ENCODE results near the gene LITAF. TPM values are rescaled to one million over a fixed set of nuclear protein-coding genes. Genes with fewer than 3 reads are reported as not detected.

LITAF gene
- total RNA-seq, 1 donor from 2014 or later: 40.5 TPM

DNA sequence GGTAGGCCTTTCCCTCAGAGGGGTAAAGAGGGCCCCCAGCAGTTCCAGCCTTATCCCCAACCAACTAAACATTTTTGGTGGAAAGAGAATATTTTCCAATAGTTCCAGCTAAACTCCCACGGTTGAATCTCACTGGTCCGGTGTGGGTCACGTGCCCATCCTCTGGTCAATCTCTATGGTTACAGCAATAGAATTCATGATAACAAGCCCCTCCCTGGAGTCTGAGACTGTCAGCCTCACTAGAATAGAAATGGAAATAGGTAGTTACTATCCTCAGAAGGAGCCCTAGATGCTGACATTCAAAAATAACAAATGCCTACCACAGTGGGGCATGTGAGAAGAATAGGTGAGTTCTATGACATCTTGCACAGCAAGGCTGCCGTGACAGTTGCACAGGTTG is 37.5 kb upstream of the LITAF start:
- intact Hi-C loops (cut with DNase I): no loop called here
- DNase-seq (ENCODE audit: low spot score): no peak

DNA sequence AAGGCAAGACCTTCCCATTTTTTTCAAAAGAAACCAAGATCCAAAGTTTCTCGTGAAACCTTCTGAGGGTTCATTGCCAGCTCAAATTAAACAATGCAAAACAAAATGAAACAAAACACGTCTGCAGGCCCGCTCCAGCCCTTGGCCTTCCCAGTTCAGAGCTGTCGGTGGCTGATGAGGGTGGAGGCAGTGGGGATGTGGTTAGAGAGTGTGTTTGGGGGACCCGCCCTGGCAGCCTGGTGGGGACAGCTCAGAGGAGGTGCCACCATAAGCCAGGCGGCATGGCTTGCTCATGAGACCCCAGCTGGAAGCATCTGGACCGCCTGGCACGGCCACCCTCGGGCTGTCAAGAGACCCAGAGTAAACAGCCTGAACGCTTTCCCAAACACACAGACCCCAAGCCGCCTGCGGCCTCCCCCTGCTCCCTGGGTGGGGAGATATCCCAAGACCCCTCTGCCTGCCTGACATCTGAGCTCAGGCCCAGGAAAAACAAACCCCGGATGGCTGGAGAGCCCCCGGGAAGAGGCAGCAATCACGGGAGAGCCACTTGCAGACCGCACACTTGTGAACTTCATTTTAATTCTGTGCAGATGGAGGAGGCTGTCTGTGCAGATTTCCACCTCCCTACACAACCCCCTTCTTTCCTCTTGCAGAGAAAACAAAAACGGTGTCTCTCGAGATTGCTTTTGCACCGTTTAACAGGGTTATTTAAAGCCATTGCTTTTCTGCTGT is 35.4 kb upstream of the LITAF start:
- intact Hi-C loops (cut with DNase I): no loop called here
- DNase-seq (ENCODE audit: low spot score): no peak

DNA sequence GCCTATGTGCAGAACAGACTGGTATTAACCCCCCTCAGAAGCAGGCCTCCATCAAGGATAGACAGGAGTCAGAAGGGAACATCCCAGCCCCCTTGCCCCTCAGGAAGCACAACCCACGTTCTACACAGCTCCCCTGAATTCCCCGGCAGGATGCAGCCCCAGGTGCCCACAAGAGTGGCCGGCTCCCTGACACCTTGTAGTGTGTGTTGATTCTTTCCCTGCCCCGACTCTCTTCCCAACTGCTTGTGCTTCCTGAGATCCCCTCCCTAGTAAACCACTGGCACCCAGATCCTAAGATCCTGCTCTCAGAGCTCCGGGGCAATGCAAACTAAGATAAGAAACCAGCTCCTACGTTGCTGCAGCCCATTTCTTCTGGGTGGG is 34.8 kb upstream of the LITAF start:
- no peak for DNase-seq (ENCODE audit: low spot score)
- intact Hi-C loops (cut with DNase I): no loop called here

DNA sequence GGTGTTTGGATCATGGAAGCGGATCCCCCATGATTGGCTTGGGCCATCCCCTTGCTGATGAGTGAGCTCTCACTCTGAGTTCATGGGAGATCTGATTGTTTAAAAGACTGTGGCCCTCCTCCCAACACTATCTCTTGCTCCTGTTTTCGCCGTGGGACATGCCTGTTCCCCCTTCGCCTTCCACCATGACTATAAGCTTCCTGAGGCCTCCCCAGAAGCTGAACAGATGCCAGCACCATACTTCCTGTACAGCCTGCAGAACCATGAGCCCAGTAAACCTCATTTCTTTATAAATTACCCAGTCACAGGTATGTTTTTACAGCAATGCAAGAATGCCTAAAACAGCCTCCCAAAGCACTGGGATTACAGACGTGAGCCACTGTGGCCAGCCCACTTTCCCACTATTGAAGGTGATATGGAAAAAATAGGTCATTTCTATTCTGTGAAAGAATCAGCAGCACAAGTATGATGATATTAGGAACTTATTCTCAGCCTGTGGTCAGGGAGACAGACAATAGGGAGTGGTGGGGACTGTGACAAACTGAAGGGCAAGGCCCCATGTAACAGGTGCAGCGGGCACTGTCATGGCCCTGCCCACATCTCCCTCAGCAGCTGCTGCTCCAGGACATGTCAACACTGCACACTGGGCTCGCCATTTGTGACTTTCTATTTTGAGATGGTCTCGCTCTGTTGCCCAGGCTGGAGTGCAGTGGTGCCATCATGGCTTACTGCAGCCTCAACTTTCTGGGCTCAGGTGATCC is 33.7 kb upstream of the LITAF start:
- intact Hi-C loops (cut with DNase I): no loop called here

DNA sequence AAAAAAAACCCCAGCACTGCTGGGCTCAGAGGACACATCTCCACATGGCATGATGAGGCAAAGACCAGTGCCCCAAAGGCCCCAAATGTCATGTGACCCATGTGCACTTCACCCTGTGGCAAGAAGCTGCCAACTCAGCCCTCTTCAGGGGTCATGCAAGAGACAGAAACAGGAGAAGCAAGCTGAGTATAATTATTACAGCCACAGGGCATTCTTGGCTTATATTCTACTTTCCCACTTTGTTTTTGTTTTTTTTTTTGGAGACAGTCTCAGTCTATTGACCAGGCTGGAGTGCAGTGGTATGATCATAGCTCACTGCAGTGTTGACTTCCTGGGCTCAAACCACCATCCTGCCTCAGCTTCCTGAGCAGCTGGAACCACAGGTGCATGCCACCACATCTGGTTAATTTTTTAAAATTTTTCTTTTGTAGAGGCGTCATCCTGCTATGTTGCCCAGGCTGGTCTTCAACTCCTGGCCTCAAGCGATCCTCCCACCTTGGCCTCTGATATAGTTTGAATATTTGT is 32.7 kb upstream of the LITAF start:
- intact Hi-C loops (cut with DNase I): no loop called here
- no peak for DNase-seq (ENCODE audit: low spot score)

More for the DNA sequence above, 33.7 kb upstream of the LITAF start:
- no peak for DNase-seq (ENCODE audit: low spot score)

DNA sequence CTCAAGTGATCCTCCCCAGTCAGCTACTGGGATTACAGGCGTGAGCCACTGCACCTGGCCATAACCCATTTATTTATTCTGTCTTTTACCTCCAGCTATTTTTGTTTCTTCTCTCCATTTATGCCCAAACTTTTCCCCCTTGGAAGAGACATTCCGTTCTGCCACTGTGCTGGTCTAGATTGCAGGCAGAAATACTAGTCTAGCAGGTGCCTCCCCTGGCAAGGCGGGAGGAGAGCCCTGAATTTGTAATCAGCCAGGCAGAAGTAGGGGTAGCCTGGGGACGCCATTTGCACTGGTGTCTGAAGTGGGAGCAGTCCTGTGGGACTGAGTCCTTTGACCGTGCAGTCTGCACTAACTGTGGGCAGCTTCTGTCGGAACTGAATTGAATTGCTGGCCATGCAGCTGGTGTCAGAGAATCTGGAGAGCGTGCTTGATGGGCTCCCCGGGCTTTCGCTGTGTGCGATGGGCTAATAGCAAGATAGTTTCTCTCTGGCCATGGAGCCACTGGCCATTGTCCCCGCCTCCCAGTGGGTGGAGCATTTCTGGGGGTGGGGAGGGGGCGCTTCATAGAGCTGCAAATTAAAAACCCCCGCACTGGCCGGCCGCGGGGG is 31.5 kb upstream of the LITAF start:
- intact Hi-C loops (cut with DNase I): no loop called here
- DNase-seq (ENCODE audit: low spot score): no peak

DNA sequence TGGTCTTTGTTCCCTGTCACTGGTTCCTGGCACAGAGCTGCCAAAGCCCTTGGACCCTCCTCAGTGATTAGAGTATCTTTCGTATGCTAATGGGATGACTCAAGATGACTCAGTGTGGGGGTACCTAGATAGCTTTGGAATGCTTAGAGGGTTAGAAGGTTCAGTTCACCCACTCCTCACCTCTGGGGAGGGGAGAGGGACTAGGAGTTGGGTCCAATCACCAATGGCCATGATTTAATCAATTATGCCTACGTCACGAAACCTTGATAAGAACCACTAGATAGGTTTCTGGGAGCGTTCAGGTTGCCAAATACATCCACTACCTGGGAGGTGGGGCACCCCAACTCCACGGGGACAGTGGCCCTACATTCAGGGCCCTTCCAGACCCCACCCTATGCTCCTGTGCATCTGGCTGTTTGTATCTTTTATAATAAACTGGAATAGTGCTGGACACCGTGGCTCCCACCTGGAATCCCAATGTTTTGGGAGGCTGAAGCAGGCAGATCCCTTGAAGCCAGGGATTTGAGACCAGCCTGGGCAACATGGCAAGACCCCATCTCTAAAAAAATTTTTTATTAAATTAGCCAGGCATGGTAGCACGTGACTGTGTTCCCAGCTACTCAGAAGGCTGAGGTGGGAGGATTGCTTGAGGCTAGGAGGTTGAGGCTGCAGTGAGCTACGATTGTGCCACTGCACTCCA is 29.2 kb upstream of the LITAF start:
- no peak for DNase-seq (ENCODE audit: low spot score)
- intact Hi-C loops (cut with DNase I): no loop called here

DNA sequence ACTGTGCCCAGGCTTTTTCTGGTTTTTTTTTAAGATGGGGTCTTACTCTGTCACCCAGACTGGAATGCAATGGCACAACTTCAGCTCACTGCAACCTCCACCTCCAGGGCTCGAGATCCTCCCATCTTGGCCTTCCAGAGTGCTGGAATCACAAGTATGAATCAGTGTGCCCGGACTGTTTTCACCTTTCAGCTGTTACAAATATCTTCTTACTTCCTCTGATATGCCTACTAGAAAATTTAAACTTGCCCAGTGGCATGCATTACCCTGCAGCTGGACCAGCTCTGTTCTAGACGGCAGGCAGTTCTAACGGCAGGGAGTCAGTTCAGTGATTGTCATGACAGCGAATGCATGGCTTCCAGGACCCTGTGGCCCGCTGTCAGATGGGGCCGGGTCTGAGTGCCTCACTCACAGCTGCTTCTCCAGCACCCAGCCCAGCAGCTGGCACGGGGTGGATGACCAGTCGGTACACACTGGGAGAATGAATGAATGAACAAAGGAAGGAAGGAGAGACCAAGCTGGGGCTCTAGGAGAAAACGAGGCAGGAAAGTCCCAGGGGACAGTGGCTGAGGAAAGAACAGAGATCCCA is 28.0 kb upstream of the LITAF start:
- DNase-seq (ENCODE audit: low spot score): no peak
- intact Hi-C loops (cut with DNase I): no loop called here

DNA sequence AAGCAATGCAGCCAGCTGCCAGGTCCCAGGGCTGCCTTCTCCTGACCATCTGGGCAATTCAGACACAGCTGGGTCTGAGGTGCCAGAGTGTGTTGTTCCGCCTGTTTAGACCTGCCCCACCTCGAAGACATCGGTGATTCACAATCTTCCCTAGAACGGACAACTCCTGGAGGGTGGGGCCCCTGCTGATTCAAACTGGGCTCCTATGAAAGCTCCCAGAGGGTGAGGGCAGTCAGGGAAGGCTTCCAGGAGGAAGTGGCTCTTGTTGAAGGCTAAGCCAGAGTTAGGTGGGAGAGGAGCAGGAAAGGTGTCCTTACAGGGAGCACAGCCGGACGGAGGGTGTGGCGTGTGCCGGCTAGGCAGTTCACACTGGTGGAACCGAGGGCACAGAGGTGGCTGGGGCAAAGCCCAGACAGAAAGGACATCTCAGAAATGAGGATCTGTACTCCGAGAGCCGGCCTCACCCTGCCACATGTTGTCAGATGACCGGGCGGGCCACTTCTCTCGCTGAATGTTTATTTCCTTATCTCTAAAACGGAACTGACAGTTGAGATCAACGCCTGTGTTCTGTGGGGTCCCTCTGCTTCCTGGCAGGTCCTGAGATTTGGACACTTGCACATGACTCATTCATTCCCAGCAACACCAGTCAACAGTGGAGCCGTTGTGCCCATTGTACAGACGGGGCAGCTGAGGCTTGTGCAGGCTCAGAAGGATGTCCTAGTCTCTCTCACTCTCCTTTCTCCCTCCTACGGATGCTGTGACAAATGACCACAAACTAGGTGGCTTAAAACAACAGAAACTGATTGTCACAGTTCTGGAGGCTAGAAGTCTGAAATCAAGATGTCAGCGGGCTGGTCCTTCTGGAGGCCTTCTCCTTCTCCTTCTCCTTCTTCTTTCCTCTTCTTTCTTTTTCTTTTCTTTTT is 26.9 kb upstream of the LITAF start:
- peak; percentile 88 for DNase-seq (ENCODE audit: low spot score)
- intact Hi-C loops (cut with DNase I): no loop called here

DNA sequence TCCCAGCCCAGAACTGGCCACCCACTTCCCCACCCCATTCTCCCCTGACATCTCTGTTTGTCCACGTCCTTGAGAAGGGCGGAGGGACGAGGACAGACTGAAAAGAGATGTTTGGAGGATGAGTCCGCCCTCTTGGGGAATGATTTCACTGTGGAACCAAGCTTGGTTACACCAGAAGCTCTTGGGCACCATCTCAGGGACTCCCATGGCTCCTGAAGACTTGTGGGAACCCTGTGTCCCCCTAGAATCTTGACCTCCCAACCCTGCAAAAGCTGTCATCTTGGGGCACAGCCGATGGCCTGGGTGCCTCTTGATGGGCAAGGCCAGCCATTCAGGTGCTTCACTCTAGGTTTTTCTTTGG is 25.9 kb upstream of the LITAF start:
- intact Hi-C loops (cut with DNase I): no loop called here

DNA sequence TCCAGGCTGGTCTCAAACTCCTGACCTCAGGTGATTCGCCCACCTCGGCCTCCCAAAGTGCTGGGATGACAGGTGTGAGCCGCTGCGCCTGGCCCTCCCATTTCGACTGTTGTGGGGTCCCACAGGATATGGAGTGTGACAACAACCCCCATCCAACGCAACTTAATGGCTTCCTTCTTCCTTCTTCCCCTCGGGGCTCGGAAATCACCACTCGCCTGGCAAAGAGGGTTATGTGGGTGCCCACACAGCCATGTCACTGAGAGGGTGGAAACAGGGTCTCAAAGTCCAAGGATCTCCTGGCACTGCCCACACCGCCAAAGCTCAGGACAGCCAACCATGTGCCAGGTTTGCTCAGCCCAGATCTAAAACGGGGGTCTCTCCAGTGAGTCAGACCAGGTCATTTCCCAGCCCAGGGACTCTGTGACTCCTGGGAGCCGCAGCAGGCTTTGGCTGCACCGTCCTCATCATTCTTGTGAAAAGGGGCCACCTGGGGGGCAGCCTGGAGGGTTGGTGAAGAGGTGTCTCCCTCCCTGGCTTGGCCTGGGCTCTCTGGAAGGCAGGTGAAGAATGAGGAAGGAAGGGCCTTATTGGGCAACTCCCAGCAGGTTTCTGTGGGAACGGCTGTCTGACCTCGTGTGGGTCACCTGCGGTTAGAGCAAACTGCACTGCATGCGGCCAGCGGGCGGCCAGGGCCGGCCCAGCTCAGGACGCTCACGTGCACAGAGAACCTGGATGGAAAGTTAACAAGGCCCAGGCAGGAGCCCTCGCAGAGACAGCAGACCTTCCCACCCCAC is 25.3 kb upstream of the LITAF start:
- intact Hi-C loops (cut with DNase I): no loop called here
- peak; percentile 93 for DNase-seq (ENCODE audit: low spot score)

More for the DNA sequence above, 25.9 kb upstream of the LITAF start:
- DNase-seq (ENCODE audit: low spot score): no peak

DNA sequence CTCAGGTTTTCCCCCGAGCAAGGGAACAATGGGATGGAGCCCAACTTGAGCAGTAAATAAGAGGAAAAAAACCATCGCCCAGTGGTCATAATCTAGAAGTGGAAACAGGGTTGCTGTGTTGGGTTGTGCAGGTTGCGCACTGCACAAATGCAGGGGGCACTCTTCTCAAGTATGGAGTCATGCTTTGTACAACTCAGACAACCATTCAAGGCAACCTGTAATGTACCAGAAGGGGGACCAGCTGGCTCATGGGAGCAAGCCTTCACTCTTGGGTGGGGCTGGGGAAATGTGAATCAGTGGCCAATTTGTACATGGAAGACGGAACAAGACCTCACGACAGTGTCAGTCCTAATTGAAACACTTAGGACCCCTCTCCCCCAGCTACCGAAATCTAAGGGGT is 23.9 kb upstream of the LITAF start:
- no peak for DNase-seq (ENCODE audit: low spot score)
- intact Hi-C loops (cut with DNase I): no loop called here

DNA sequence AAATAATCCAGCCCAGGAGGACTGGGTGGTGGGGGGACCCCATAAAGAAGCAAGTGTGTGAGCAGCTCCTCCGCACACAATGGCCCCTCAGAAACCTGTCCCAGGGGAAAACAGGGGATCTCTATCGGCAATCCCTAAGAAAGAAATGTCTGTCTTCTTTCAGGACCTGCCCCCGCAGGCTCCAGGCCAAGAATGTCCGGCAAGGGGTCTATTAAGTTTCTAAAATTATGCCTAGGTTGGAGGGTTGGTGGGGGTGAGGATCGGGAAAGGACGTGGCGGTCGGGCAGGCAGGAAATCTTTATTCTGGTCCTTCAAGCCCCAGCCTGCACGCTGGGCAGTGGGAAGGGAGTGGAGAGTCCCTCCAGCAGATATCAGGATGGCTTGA is 23.4 kb upstream of the LITAF start:
- DNase-seq (ENCODE audit: low spot score): no peak
- intact Hi-C loops (cut with DNase I): no loop called here

DNA sequence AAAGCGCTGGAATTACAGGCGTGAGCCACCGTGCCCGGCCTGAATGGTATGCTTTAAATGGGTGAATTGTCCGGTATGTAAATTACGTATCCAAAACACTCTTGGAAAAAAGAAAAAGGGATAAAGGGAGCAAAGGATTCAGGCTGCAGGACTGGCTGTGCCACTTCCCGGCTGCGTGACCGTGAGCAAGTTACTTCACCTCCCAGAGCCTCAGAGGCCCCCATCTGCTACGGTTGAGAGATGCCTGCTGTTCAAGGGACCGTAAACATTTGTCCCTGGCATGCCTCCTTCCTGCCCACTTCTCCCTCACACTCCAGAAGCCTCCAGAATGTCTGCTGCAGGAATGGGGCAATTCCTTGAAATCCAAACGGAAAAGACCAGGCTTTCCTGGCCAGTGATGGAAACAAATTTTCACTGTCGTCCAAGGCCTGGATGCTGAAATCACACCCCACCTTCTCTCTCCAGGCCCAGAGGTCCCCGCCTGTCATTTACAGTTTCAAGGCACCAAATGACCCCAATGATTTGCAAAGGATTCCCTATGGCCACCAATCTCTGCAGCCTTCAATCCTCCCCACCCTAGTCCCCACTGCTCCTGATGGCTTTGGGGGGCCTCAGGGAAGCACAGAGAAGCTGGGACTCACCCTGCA is 22.9 kb upstream of the LITAF start:
- intact Hi-C loops (cut with DNase I): no loop called here

DNA sequence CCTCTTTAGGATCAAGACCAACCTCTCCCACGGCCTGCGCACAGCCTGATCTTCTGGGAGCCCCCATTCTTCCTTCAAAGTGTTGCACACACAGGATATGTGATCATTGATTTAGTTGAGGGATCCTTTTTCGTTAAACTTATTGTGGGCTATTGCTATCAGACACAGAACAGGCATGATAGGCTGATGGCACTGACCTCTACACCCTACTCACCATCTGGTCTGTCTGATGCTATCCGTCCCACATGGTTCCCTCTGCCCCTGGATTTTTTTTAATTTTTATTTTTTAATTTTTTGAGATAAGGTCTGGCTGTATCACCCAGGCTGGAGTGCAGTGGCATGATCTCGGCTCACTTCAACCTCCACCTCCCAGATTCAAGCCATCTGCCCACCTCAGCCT is 19.2 kb upstream of the LITAF start:
- no peak for DNase-seq (ENCODE audit: low spot score)

More for the DNA sequence above, 22.9 kb upstream of the LITAF start:
- no peak for DNase-seq (ENCODE audit: low spot score)

DNA sequence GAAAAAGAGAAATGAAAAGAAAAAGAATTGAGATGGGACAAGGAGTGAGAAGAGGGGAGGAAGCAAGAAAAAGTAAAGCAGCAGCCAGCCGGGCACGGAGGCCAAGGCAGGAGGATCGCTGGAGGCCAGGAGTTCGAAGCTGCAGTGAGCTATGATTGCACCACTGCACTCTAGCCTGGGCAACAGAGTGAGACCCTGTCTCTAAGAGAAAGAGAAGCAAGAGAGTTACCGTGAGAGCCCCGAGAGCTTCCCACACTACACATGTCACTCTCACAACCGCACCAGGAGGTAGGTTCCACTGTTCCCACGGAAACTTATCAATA is 18.8 kb upstream of the LITAF start:
- no peak for DNase-seq (ENCODE audit: low spot score)
- intact Hi-C loops (cut with DNase I): no loop called here

More for the DNA sequence above, 19.2 kb upstream of the LITAF start:
- intact Hi-C loops (cut with DNase I): no loop called here

DNA sequence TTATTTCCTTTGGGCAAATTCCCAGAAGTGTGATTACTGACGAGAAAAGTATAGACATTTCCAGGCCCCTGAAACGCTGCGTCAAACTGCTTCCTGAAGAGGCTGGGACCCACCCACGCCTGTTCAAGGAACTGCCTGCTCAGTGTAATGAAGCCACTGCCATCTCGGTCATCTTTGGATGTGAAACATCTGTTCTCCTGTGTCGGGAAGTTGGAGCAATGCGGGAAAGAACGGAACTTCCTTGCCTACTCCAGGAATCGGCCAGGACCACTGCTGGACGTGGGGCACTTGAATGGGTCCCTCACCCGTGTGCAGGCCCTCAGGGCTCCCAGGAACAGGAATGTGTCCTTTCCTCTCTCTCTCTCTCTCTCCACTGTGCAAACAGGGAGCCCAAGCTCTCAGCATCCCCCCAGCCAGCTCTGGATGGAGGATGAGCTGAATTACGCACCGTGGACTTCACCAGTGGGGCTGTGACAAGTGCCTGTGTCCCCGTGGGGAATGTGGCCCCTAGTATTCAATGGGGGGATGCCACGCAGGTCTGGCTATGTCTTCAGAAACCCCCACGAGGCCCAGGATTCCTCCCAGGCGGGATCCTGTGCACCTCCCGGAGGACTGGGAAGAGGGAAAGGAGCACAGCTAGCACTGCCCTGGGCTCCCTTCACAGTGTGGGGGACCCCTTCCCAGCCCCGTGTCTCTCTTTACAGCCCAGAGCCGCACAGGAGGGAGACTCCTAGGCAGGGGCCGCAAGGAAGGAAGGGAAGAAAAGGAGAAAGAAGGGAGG is 18.3 kb upstream of the LITAF start:
- intact Hi-C loops (cut with DNase I): no loop called here
- DNase-seq (ENCODE audit: low spot score): peak; percentile 80
